Hepatocyte (in vitro differentiated cells): Measurements from ENCODE around the gene ADGRB2. TPM values are rescaled to one million over a fixed set of nuclear protein-coding genes. Genes with fewer than 3 reads are reported as not detected.
"Not testable (repeated sequence)": the region's sequence is repeated elsewhere in the genome, so short reads cannot be mapped to it uniquely, and the experiment has no call there.

Experiments
- DNase-seq: peaks from one replicate; pipeline ENCODE4 v3.0.0-alpha.2; 2016; ENCODE audit warnings: low spot score
- H2AFZ ChIP-seq: fragments of 200-600 bp; sonication (generic); 2 replicates; pipeline ENCODE4 v1.6.0; 2016; ENCODE audit warnings: antibody characterized with exemption, mild to moderate bottlenecking
- H3K27ac ChIP-seq: fragments of 200-600 bp; sonication (generic); 2 replicates; pipeline ENCODE4 v1.5.1; 2016; ENCODE audit warnings: mild to moderate bottlenecking
- H3K27me3 ChIP-seq: fragments of 200-600 bp; sonication (generic); 2 replicates; pipeline ENCODE4 v1.6.1; 2016
- H3K36me3 ChIP-seq: fragments of 200-600 bp; sonication (generic); replicated peaks from 2 replicates; pipeline ENCODE4 v1.5.1; 2016; ENCODE audit warnings: low read depth; ENCODE audit not compliant: insufficient read depth
- H3K4me1 ChIP-seq: fragments of 200-600 bp; sonication (generic); 2 replicates; pipeline ENCODE4 v1.5.1; 2016; ENCODE audit warnings: mild to moderate bottlenecking, moderate library complexity; ENCODE audit not compliant: insufficient read depth
- H3K4me2 ChIP-seq: fragments of 200-600 bp; sonication (generic); 2 replicates; pipeline ENCODE4 v1.6.0; 2016
- H3K4me3 ChIP-seq: fragments of 200-600 bp; sonication (generic); 2 replicates; pipeline ENCODE4 v1.5.1; 2016; ENCODE audit warnings: mild to moderate bottlenecking
- H3K79me2 ChIP-seq: fragments of 200-600 bp; sonication (generic); 2 replicates; pipeline ENCODE4 v1.6.0; 2017; ENCODE audit warnings: mild to moderate bottlenecking
- H3K9me2 ChIP-seq: fragments of 200-600 bp; sonication (generic); replicated peaks from 2 replicates; pipeline ENCODE4 v1.6.0; 2017; ENCODE audit warnings: mild to moderate bottlenecking; ENCODE audit not compliant: insufficient read depth
- H3K9me3 ChIP-seq: fragments of 200-600 bp; sonication (generic); 2 replicates; pipeline ENCODE4 v1.5.1; 2016; ENCODE audit warnings: low read depth, mild to moderate bottlenecking
- H4K20me1 ChIP-seq: fragments of 200-600 bp; sonication (generic); 2 replicates; pipeline ENCODE4 v1.6.0; 2016; ENCODE audit warnings: mild to moderate bottlenecking; ENCODE audit not compliant: insufficient read depth, poor library complexity, severe bottlenecking
- EZH2 ChIP-seq: fragments of 200-600 bp; sonication (generic); IDR thresholded peaks from 2 replicates; pipeline ENCODE4 v1.6.1; 2016; ENCODE audit warnings: antibody characterized with exemption, mild to moderate bottlenecking, borderline replicate concordance
- EZH2phosphoT487 ChIP-seq: fragments of 200-600 bp; sonication (generic); IDR thresholded peaks from one replicate; pipeline ENCODE4 v1.6.1; 2018; ENCODE audit warnings: antibody characterized with exemption, mild to moderate bottlenecking, low read depth, moderate library complexity; ENCODE audit not compliant: unreplicated experiment, severe bottlenecking
- WGBS: methylation state at CpG from one replicate; pipeline ENCODE4 v1.1.6; 2016; ENCODE audit warnings: low lambda C conversion rate; ENCODE audit errors: missing lambda C conversion rate; 5-methylcytosine and 5-hydroxymethylcytosine counted together
- polyA plus RNA-seq: library from polyadenylated mRNA; unstranded; fragments of >200 nt; fragmentation: Nextera tagmentation; extraction: Ambion mirVana; gene quantifications from 2 replicates; pipeline ENCODE4 v1.2.1, GENCODE V29; 2016
- total RNA-seq: library from RNA; depleted of rRNA; stranded (reverse); fragments of >200 nt; gene quantifications from 2 replicates; pipeline ENCODE4 v1.2.3, GENCODE V29; 2014
- TF ChIP-seq, protein P1 (sequence below): fragments of 200-600 bp; sonication (generic); IDR thresholded peaks from 2 replicates; pipeline ENCODE4 v1.5.1; 2016; ENCODE audit warnings: antibody characterized with exemption, mild to moderate bottlenecking; ENCODE audit not compliant: poor library complexity

Gene ADGRB2
- total and polyA plus RNA-seq, 2 experiments from 2014 or later, result 7.7 to 10.5 TPM

DNA sequence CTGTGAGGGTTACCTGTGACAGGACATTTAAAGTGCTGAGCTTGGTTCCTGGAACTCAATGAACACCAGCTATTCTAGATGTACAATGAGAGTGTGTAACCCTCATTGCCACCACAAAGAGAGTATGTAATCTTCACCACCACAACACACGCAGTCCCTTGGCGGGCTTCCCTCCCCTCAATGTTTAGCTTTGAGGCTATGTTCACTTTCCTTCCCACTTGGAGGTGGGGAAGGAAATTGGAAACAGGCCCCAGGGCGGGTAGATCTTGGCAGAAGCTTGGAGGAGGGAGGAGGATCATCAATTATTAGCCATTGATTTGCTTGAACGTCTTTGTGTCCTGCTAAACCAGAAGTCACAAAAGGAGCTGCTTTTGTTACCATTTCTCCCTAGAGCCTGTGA lies 52.1 kb downstream of the ADGRB2 start:
- no peaks in the 10 kb centered on the region for H3K36me3 ChIP-seq
- no peak for DNase-seq
- H3K27ac ChIP-seq, result peak overlapping the region; percentile 98
- peak overlapping the region; percentile 28 for H3K4me2 ChIP-seq
- H3K27me3 ChIP-seq, result no peaks in the 10 kb centered on the region
- TF ChIP-seq, protein P1, sequence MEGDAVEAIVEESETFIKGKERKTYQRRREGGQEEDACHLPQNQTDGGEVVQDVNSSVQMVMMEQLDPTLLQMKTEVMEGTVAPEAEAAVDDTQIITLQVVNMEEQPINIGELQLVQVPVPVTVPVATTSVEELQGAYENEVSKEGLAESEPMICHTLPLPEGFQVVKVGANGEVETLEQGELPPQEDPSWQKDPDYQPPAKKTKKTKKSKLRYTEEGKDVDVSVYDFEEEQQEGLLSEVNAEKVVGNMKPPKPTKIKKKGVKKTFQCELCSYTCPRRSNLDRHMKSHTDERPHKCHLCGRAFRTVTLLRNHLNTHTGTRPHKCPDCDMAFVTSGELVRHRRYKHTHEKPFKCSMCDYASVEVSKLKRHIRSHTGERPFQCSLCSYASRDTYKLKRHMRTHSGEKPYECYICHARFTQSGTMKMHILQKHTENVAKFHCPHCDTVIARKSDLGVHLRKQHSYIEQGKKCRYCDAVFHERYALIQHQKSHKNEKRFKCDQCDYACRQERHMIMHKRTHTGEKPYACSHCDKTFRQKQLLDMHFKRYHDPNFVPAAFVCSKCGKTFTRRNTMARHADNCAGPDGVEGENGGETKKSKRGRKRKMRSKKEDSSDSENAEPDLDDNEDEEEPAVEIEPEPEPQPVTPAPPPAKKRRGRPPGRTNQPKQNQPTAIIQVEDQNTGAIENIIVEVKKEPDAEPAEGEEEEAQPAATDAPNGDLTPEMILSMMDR, result no peak
- TF ChIP-seq EZH2, result no peak
- no peak for TF ChIP-seq EZH2phosphoT487
- no peaks in the 10 kb centered on the region for H3K79me2 ChIP-seq
- H3K9me3 ChIP-seq, result no peaks in the 10 kb centered on the region
- no peak overlapping the region for H2AFZ ChIP-seq
- H3K4me3 ChIP-seq, result no peak overlapping the region
- H3K4me1 ChIP-seq, result peaks cover 40% of the 10 kb centered on the region
- 31% methylated on average over 4 of the region's 4 CpGs for WGBS
- no peaks in the 10 kb centered on the region for H4K20me1 ChIP-seq
- H3K9me2 ChIP-seq, result no peaks in the 10 kb centered on the region

DNA sequence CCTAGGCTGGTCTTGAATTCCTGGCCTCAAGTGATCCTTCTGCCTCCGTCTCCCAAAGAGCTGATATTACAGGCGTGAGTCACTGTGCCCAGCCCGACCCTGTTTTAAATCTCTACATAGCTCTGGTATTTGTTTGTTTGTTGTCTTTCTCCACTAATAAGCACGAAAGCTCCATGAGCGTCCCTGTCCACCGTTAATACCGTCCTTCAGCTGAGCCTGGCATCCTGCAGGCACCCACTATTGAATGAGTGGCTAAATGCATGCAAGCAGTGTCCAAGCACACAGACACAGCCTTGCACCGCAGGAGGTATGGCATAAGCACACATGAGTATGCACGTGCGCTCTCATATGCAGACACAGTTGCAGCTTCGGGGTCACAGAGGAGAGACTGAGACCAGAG lies 55.8 kb downstream of the ADGRB2 start:
- H3K36me3 ChIP-seq, result no peaks in the 10 kb centered on the region
- H3K9me3 ChIP-seq, result no peaks in the 10 kb centered on the region
- H3K4me1 ChIP-seq, result peaks cover 41% of the 10 kb centered on the region
- H4K20me1 ChIP-seq, result no peaks in the 10 kb centered on the region
- no peak overlapping the region for H2AFZ ChIP-seq
- DNase-seq, result peak; percentile 34
- WGBS, result 57% methylated on average over 11 of the region's 11 CpGs
- no peaks in the 10 kb centered on the region for H3K9me2 ChIP-seq
- peak overlapping the region; percentile 19 for H3K27ac ChIP-seq
- peaks cover 4% of the 10 kb centered on the region for H3K79me2 ChIP-seq
- H3K4me3 ChIP-seq, result no peak overlapping the region
- no peak for TF ChIP-seq EZH2
- TF ChIP-seq, protein P1, result no peak
- no peak for TF ChIP-seq EZH2phosphoT487
- H3K27me3 ChIP-seq, result no peaks in the 10 kb centered on the region
- H3K4me2 ChIP-seq, result no peak overlapping the region

DNA sequence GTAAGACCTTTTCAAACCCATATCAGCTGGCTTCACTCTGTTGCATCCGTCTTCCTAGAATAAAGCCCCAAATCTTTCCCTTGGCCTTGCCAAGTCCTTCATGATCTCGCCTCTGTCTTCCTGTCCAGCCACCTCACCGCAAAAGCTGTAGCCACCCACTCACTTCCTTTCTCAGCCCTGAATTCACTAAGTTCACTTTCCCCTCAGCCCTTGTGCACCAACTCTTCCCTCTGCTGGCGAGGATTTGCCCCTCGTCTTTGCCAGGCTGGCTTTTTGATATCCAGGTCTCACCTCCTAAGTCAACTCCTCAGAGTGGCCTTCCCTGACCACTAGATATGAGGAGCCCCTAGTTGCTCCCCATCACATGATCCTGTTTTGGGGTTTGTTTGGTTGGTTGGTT lies 56.4 kb downstream of the ADGRB2 start:
- 56% methylated on average over 5 of the region's 5 CpGs for WGBS
- peak overlapping the region; percentile 19 for H3K27ac ChIP-seq
- TF ChIP-seq, protein P1, result no peak
- no peak for TF ChIP-seq EZH2phosphoT487
- TF ChIP-seq EZH2, result no peak

DNA sequence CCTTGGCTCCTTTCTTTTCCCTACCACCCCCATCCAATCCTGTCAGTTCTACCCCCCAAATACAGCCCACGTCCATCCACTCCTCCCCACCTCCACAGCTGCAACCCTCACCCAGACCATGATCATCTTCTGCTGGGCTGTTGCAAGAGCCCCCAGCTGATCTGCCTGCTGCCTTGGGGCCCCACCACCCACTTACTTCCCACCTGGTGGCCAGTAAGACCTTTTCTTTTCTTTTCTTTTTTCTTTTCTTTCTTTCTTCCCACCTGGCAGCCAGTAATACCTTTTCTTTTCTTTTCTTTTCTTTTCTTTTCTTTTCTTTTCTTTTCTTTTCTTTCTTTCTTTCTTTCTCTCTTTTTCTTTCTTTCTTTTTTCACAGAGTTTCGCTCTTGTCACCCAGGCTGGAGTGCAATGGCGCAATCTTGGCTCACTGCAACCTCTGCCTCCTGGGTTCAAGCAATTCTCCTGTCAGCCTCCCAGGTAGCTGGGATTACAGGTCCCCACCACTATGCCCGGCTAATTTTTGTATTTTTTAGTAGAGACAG lies 57.0 kb downstream of the ADGRB2 start:
- H2AFZ ChIP-seq, H3K27ac ChIP-seq, DNase-seq, H4K20me1 ChIP-seq, H3K36me3 ChIP-seq, H3K4me3 ChIP-seq, H3K27me3 ChIP-seq, H3K9me3 ChIP-seq, H3K4me2 ChIP-seq, H3K9me2 ChIP-seq: not testable (repeated sequence)
- 89% methylated on average over 4 of the region's 4 CpGs for WGBS
- Histone ChIP-seq H3K79me2 (peaks cover 16% of the 10 kb centered on the region), H3K4me1 (peaks cover 30% of the 10 kb centered on the region)

More for the DNA sequence above, 56.4 kb downstream of the ADGRB2 start:
- no peaks in the 10 kb centered on the region for H4K20me1 ChIP-seq
- peaks cover 36% of the 10 kb centered on the region for H3K4me1 ChIP-seq
- no peak for DNase-seq
- no peak overlapping the region for H3K4me2 ChIP-seq
- H3K79me2 ChIP-seq, result peaks cover 11% of the 10 kb centered on the region
- no peaks in the 10 kb centered on the region for H3K9me3 ChIP-seq
- H3K27me3 ChIP-seq, result no peaks in the 10 kb centered on the region
- H2AFZ ChIP-seq, result no peak overlapping the region
- no peak overlapping the region for H3K4me3 ChIP-seq
- no peaks in the 10 kb centered on the region for H3K9me2 ChIP-seq
- no peaks in the 10 kb centered on the region for H3K36me3 ChIP-seq
